ENCODE results near the gene SEMA3D.

DNA sequence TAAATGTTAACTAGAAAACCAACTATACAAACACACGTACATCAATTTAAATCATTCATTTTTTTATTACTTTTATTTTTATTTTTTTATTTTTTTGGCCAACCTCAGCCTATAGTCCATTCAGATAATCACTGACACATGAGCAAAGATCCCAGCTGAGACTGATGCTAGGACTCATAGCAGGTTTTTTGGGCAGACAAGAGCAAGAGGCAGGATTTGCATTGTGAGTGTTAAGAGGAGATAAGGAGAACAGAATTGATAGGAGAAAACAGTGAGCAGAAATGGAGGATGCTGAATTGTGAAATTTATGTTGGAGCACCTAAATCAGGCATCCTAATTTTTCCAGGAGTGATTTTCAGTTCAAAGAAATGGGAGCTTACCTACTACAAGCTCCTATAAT lies 240.3 kb downstream of the SEMA3D start:
- TF ChIP-seq POLR2AphosphoS5 (IDR thresholded peaks at IDR 0.05; ENCODE audit: low read depth, low read length) (no peak), POLR2A (IDR thresholded peaks at IDR 0.05; ENCODE audit: low read depth, low read length) (no peak), SPI1 (IDR thresholded peaks at IDR 0.05; ENCODE audit: low read depth, low read length) (no peak)

All from GM12891 (cell line).